Central memory CD8-positive, alpha-beta T cell (primary cell): ENCODE data around the gene PPL.

ENCODE experiments used
- ATAC-seq: fragments of 150-1000 bp; cut with Tn5 transposase; replicated peaks from 2 replicates; pipeline ENCODE4 v1.10.0; 2022; ENCODE audit warnings: mild to moderate bottlenecking, moderate FRiP score, moderate number of reproducible peaks; ENCODE audit not compliant: poor library complexity, severe bottlenecking; ENCODE audit errors: extremely low read depth
- DNase-seq, 2 donors: peaks; one replicate each; pipeline ENCODE4 v3.0.0; 2021; ENCODE audit warnings: low spot score in 2 of 2
- H3K27ac Mint-ChIP-seq: one replicate; pipeline ENCODE4 v1.8.0; 2022; ENCODE audit warnings: low read depth, mild to moderate bottlenecking, moderate library complexity, mixed read lengths
- H3K27me3 Mint-ChIP-seq: one replicate; pipeline ENCODE4 v1.8.0; 2022; ENCODE audit warnings: mixed read lengths
- H3K36me3 Mint-ChIP-seq: one replicate; pipeline ENCODE4 v1.8.0; 2022; ENCODE audit warnings: mild to moderate bottlenecking, moderate library complexity, mixed read lengths; ENCODE audit not compliant: insufficient read depth
- H3K4me1 Mint-ChIP-seq: one replicate; pipeline ENCODE4 v1.8.0; 2022; ENCODE audit warnings: mixed read lengths
- H3K4me3 Mint-ChIP-seq: one replicate; pipeline ENCODE4 v1.8.0; 2022; ENCODE audit warnings: mild to moderate bottlenecking, moderate library complexity, mixed read lengths
- H3K9me3 Mint-ChIP-seq: one replicate; pipeline ENCODE4 v1.8.0; 2022; ENCODE audit warnings: mixed read lengths

Gene PPL

GRCh38 chr16:4866586-4866985 lies 70.4 kb downstream of the PPL start:
- Mint-ChIP-seq H3K4me1 (peaks cover 40% of the 10 kb centered on the region), H3K9me3 (no peaks in the 10 kb centered on the region), H3K4me3 (no peak overlapping the region), H3K36me3 (peaks cover 37% of the 10 kb centered on the region), H3K27me3 (no peaks in the 10 kb centered on the region), H3K27ac (no peak overlapping the region)
- DNase-seq (no peak), ATAC-seq (no peak)

GRCh38 chr16:4865231-4865860 lies 71.6 kb downstream of the PPL start:
- H3K36me3 Mint-ChIP-seq: peaks cover 37% of the 10 kb centered on the region
- no peaks in the 10 kb centered on the region for H3K27me3 Mint-ChIP-seq
- no peak overlapping the region for H3K4me3 Mint-ChIP-seq
- no peaks in the 10 kb centered on the region for H3K9me3 Mint-ChIP-seq
- ATAC-seq (no peak), DNase-seq (no peak)
- peaks cover 43% of the 10 kb centered on the region for H3K4me1 Mint-ChIP-seq
- H3K27ac Mint-ChIP-seq: no peak overlapping the region

GRCh38 chr16:4864728-4865127 lies 72.2 kb downstream of the PPL start:
- Mint-ChIP-seq H3K4me3 (no peak overlapping the region), H3K4me1 (peaks cover 45% of the 10 kb centered on the region), H3K36me3 (peaks cover 35% of the 10 kb centered on the region), H3K27ac (peak overlapping the region; percentile 23), H3K27me3 (no peaks in the 10 kb centered on the region), H3K9me3 (no peaks in the 10 kb centered on the region)
- no peak for ATAC-seq
- DNase-seq: no peak

GRCh38 chr16:4862639-4863038 lies 74.3 kb downstream of the PPL start:
- H3K36me3 Mint-ChIP-seq: peaks cover 45% of the 10 kb centered on the region
- no peaks in the 10 kb centered on the region for H3K9me3 Mint-ChIP-seq
- no peak for ATAC-seq
- H3K4me1 Mint-ChIP-seq: peaks cover 28% of the 10 kb centered on the region
- no peak overlapping the region for H3K27ac Mint-ChIP-seq
- H3K27me3 Mint-ChIP-seq: no peaks in the 10 kb centered on the region
- H3K4me3 Mint-ChIP-seq: no peak overlapping the region
- DNase-seq: no peak

GRCh38 chr16:4860727-4861342 lies 76.1 kb downstream of the PPL start:
- ATAC-seq (no peak), DNase-seq (no peak)
- H3K36me3 Mint-ChIP-seq: peaks cover 54% of the 10 kb centered on the region
- H3K4me1 Mint-ChIP-seq: peaks cover 17% of the 10 kb centered on the region
- no peak overlapping the region for H3K4me3 Mint-ChIP-seq
- H3K27me3 Mint-ChIP-seq: no peaks in the 10 kb centered on the region
- no peaks in the 10 kb centered on the region for H3K9me3 Mint-ChIP-seq
- H3K27ac Mint-ChIP-seq: peak overlapping the region; percentile 13

GRCh38 chr16:4859900-4860255 lies 77.1 kb downstream of the PPL start:
- Mint-ChIP-seq H3K4me1 (peaks cover 12% of the 10 kb centered on the region), H3K27me3 (no peaks in the 10 kb centered on the region), H3K27ac (peak overlapping the region; percentile 13), H3K9me3 (no peaks in the 10 kb centered on the region), H3K36me3 (peaks cover 59% of the 10 kb centered on the region), H3K4me3 (no peak overlapping the region)
- no peak for DNase-seq
- ATAC-seq: no peak

GRCh38 chr16:4859190-4859899 lies 77.6 kb downstream of the PPL start:
- H3K27me3 Mint-ChIP-seq: no peaks in the 10 kb centered on the region
- H3K36me3 Mint-ChIP-seq: peaks cover 59% of the 10 kb centered on the region
- peak overlapping the region; percentile 16 for H3K4me3 Mint-ChIP-seq
- no peaks in the 10 kb centered on the region for H3K9me3 Mint-ChIP-seq
- no peak overlapping the region for H3K27ac Mint-ChIP-seq
- peaks cover 12% of the 10 kb centered on the region for H3K4me1 Mint-ChIP-seq
- no peak for DNase-seq
- no peak for ATAC-seq

GRCh38 chr16:4855804-4856203 lies 81.1 kb downstream of the PPL start:
- DNase-seq (no peak), ATAC-seq (no peak)
- peaks cover 57% of the 10 kb centered on the region for H3K36me3 Mint-ChIP-seq
- peaks cover 22% of the 10 kb centered on the region for H3K4me1 Mint-ChIP-seq
- no peaks in the 10 kb centered on the region for H3K27me3 Mint-ChIP-seq
- H3K27ac Mint-ChIP-seq: no peak overlapping the region
- no peak overlapping the region for H3K4me3 Mint-ChIP-seq
- H3K9me3 Mint-ChIP-seq: no peaks in the 10 kb centered on the region

- H3K36me3 Mint-ChIP-seq: peaks cover 54% of the 10 kb centered on the region
- no peak overlapping the region for H3K27ac Mint-ChIP-seq
- no peak overlapping the region for H3K4me3 Mint-ChIP-seq
- H3K9me3 Mint-ChIP-seq: no peaks in the 10 kb centered on the region
- peaks cover 22% of the 10 kb centered on the region for H3K4me1 Mint-ChIP-seq
- no peak for ATAC-seq
- H3K27me3 Mint-ChIP-seq: no peaks in the 10 kb centered on the region
- no peak for DNase-seq
Measured at GRCh38 chr16:4855371-4855770, 81.6 kb downstream of the PPL start.

GRCh38 chr16:4852221-4852872 lies 84.6 kb downstream of the PPL start:
- Mint-ChIP-seq H3K27ac (no peak overlapping the region), H3K4me3 (no peak overlapping the region), H3K4me1 (peaks cover 41% of the 10 kb centered on the region), H3K27me3 (no peaks in the 10 kb centered on the region), H3K9me3 (no peaks in the 10 kb centered on the region), H3K36me3 (peaks cover 37% of the 10 kb centered on the region)
- no peak for ATAC-seq
- DNase-seq: no peak

GRCh38 chr16:4850211-4850610 lies 86.7 kb downstream of the PPL start:
- H3K4me1 Mint-ChIP-seq: peaks cover 53% of the 10 kb centered on the region
- no peak overlapping the region for H3K27ac Mint-ChIP-seq
- ATAC-seq: no peak
- peaks cover 34% of the 10 kb centered on the region for H3K36me3 Mint-ChIP-seq
- H3K9me3 Mint-ChIP-seq: no peaks in the 10 kb centered on the region
- H3K27me3 Mint-ChIP-seq: no peaks in the 10 kb centered on the region
- DNase-seq: no peak
- H3K4me3 Mint-ChIP-seq: no peak overlapping the region

GRCh38 chr16:4847774-4848587 lies 89.0 kb downstream of the PPL start:
- Mint-ChIP-seq H3K9me3 (no peaks in the 10 kb centered on the region), H3K27me3 (no peaks in the 10 kb centered on the region), H3K4me3 (peak overlapping the region; percentile 94), H3K27ac (peak overlapping the region; percentile 95), H3K36me3 (peaks cover 29% of the 10 kb centered on the region), H3K4me1 (peaks cover 54% of the 10 kb centered on the region)
- peak; percentile 19 to 33 for DNase-seq
- peak; percentile 16 for ATAC-seq
